ENCODE results near the gene SOX6.
"Not testable (repeated sequence)": the region's sequence is repeated elsewhere in the genome, so short reads cannot be mapped to it uniquely, and the experiment has no call there.

SOX6 gene

GRCh38 chr11:15930442-15931025, 425.8 kb downstream of the SOX6 start:
- DNase-seq (ENCODE audit: low spot score): peak; percentile 42

- DNase-seq (ENCODE audit: low spot score): no peak
Measured at GRCh38 chr11:15929371-15929901, 426.9 kb downstream of the SOX6 start.

- no peak for DNase-seq (ENCODE audit: low spot score)
Measured at GRCh38 chr11:15927864-15928217, 428.5 kb downstream of the SOX6 start.

GRCh38 chr11:15927196-15927863, 429.0 kb downstream of the SOX6 start:
- DNase-seq (ENCODE audit: low spot score): no peak

- DNase-seq (ENCODE audit: low spot score): no peak
Measured at GRCh38 chr11:15926071-15926470, 430.3 kb downstream of the SOX6 start.

GRCh38 chr11:15923183-15923582, 433.2 kb downstream of the SOX6 start:
- DNase-seq (ENCODE audit: low spot score): peak; percentile 44

GRCh38 chr11:15922745-15923144, 433.6 kb downstream of the SOX6 start:
- not testable (repeated sequence) for DNase-seq (ENCODE audit: low spot score)

- peak; percentile 73 for DNase-seq (ENCODE audit: low spot score)
Measured at GRCh38 chr11:15920856-15921629, 435.3 kb downstream of the SOX6 start.

GRCh38 chr11:15918674-15919073, 437.7 kb downstream of the SOX6 start:
- no peak for DNase-seq (ENCODE audit: low spot score)

- no peak for DNase-seq (ENCODE audit: low spot score)
Measured at GRCh38 chr11:15918212-15918611, 438.1 kb downstream of the SOX6 start.
